Stimulated activated CD8-positive, alpha-beta memory T cell treated with anti-CD3 and anti-CD28 coated beads, Interleukin-4, amount 100 ng/mL, for 1 hour (primary cell): ENCODE data around the gene HAUS5.

Experiments used
- DNase-seq, 2 donors: peaks; one replicate each; pipeline ENCODE4 v3.0.0-alpha.2; 2020; ENCODE audit warnings: low read depth in 2 of 2, low spot score in 1 of 2

HAUS5 gene

GRCh38 chr19:35670686-35671085, 58.2 kb downstream of the HAUS5 start:
- no peak for DNase-seq

DNA sequence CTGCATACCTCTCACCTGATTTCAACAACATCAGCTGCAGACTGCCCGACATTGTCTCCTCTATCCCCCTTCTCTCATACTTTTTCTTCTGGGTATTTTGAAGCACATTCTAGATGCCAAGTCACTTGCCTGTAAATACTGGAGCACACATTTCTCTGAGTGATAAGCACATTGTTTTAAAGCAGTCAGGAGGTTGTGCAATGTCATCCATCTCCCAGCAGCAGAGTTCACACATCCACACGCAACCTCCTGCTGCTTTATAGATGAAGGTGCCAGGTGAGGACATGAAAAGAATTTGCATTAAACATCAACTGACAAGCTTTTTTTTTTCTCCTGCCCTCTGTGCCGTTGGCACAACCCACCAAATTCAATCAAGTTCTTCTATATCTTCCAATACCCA, 59.3 kb downstream of the HAUS5 start:
- no peak for DNase-seq

GRCh38 chr19:35673121-35673804, 60.7 kb downstream of the HAUS5 start:
- DNase-seq, result peak in 1 of 2 donors; percentile 10
